HEK293 (cell line): ENCODE data around the gene CYP27B1.

Source experiments
- HOXA7 ChIP-seq: sonication (generic); formaldehyde crosslinking; IDR thresholded peaks from 2 replicates; pipeline ENCODE4 v1.8.1; 2022; ENCODE audit warnings: missing genetic modification reagents, borderline replicate concordance
- HOXD13 ChIP-seq: sonication (generic); formaldehyde crosslinking; IDR thresholded peaks from 2 replicates; pipeline ENCODE4 v1.8.0; 2022; ENCODE audit warnings: missing genetic modification reagents, borderline replicate concordance
- YY2 ChIP-seq: fragments of 450-650 bp; formaldehyde crosslinking; IDR thresholded peaks from 2 replicates; pipeline ENCODE4 v1.5.1; 2016; ENCODE audit warnings: missing biosample characterization, missing genetic modification characterization
- ZBTB20 ChIP-seq: fragments of 450-650 bp; formaldehyde crosslinking; IDR thresholded peaks from 2 replicates; pipeline ENCODE4 v1.5.1; 2016; ENCODE audit warnings: missing biosample characterization, missing genetic modification characterization
- ZFP37 ChIP-seq: fragments of 450-650 bp; formaldehyde crosslinking; IDR thresholded peaks from 2 replicates; pipeline ENCODE4 v1.5.1; 2016; ENCODE audit warnings: missing biosample characterization, missing genetic modification characterization
- ZNF175 ChIP-seq: fragments of 450-650 bp; formaldehyde crosslinking; IDR thresholded peaks from 2 replicates; pipeline ENCODE4 v1.5.1; 2016; ENCODE audit warnings: missing biosample characterization, missing genetic modification characterization
- ZNF211 ChIP-seq: fragments of 450-650 bp; formaldehyde crosslinking; IDR thresholded peaks from 2 replicates; pipeline ENCODE4 v1.5.1; 2016; ENCODE audit warnings: low read depth, missing biosample characterization, missing genetic modification characterization
- ZNF423 ChIP-seq: fragments of 450-650 bp; formaldehyde crosslinking; IDR thresholded peaks from 2 replicates; pipeline ENCODE4 v1.5.1; 2016; ENCODE audit warnings: missing biosample characterization, missing genetic modification characterization
- ZNF426 ChIP-seq: fragments of 450-650 bp; formaldehyde crosslinking; IDR thresholded peaks from 2 replicates; pipeline ENCODE4 v1.5.1; 2017; ENCODE audit warnings: missing biosample characterization, missing genetic modification characterization, mild to moderate bottlenecking, inconsistent platforms, moderate library complexity
- ZNF658 ChIP-seq: fragments of 450-650 bp; formaldehyde crosslinking; IDR thresholded peaks from 2 replicates; pipeline ENCODE4; 2016; ENCODE audit warnings: missing biosample characterization, missing genetic modification characterization
- ZNF792 ChIP-seq: fragments of 450-650 bp; formaldehyde crosslinking; IDR thresholded peaks from 2 replicates; pipeline ENCODE4 v1.5.1; 2016; ENCODE audit warnings: missing biosample characterization, missing genetic modification characterization
- ZNF843 ChIP-seq: fragments of 450-650 bp; formaldehyde crosslinking; IDR thresholded peaks from 2 replicates; pipeline ENCODE4 v1.5.1; 2016; ENCODE audit warnings: missing biosample characterization, missing genetic modification characterization
- TF ChIP-seq, protein P1 (sequence below): fragments of 450-650 bp; formaldehyde crosslinking; IDR thresholded peaks from 2 replicates; pipeline ENCODE4 v1.5.1; 2016; ENCODE audit warnings: missing biosample characterization, missing genetic modification characterization
- TF ChIP-seq, protein P2 (sequence below): fragments of 450-650 bp; formaldehyde crosslinking; IDR thresholded peaks from 2 replicates; pipeline ENCODE4 v1.5.1; 2016; ENCODE audit warnings: missing biosample characterization, missing genetic modification characterization
- TF ChIP-seq, protein P3 (sequence below): fragments of 450-650 bp; formaldehyde crosslinking; conservative IDR thresholded peaks from 2 replicates; pipeline ENCODE4 v1.5.1; 2016; ENCODE audit warnings: low read depth, missing biosample characterization, missing genetic modification characterization
- TF ChIP-seq, protein P4 (sequence below): fragments of 450-650 bp; formaldehyde crosslinking; IDR thresholded peaks from 2 replicates; pipeline ENCODE4 v1.5.1; 2016; ENCODE audit warnings: missing biosample characterization, missing genetic modification characterization
- TF ChIP-seq, protein P5 (sequence below): fragments of 450-650 bp; formaldehyde crosslinking; conservative IDR thresholded peaks from 2 replicates; pipeline ENCODE4 v1.5.1; 2016; ENCODE audit warnings: low read depth, missing biosample characterization, missing genetic modification characterization

CYP27B1 gene

DNA sequence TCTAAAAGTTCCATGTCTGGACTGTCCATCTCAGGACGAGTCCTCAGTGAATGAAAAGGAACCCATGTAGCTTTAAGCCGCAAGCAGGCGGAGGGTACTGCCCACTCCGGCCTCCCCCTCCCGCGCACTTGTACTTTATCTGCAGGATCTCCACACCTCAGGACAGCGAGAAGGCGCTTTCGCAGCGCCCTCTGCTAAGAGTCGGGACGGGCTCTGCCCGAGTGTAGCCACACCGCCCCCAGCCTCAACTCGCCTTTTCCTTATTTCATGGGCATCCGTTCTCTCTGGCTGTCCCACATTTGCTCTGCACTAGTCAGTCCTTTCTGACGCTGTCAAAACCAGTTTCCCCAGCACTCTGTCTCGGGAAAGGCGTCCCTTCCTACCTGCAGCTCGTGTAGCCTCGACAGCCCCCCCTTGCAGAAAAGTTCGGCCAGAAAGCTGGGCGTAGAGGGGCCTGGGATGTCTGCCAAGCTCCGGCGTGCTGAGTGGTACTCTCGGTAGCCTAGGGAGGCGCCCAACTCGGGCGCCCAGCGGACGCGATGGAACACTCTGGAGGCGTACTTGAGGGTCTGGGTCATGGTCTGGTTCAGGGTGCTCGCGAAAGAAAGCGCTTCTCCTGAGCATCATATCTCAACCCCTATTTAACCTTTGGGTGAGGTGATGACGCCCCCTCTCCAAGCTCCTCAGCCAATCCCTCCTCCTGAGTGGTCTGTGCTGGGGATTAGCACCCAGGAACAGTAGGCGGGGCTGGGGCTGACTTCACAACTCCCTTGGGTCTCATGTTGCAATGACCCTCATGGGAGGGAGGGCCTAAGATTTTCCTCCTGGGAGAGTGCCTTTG lies at the start of gene CYP27B1 (continued):
- TF ChIP-seq, protein P1, sequence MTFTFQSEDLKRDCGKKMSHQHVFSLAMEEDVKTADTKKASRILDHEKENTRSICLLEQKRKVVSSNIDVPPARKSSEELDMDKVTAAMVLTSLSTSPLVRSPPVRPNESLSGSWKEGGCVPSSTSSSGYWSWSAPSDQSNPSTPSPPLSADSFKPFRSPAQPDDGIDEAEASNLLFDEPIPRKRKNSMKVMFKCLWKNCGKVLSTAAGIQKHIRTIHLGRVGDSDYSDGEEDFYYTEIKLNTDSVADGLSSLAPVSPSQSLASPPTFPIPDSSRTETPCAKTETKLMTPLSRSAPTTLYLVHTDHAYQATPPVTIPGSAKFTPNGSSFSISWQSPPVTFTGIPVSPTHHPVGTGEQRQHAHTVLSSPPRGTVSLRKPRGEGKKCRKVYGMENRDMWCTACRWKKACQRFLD (tag by site-specific recombination) = no peak
- peak; percentile 33; the same call in 1 of the 2 replicates for TF ChIP-seq ZFP37
- TF ChIP-seq ZBTB20 (tag by site-specific recombination) = peak; percentile 23; the same call in 1 of the 2 replicates
- TF ChIP-seq, protein P2, sequence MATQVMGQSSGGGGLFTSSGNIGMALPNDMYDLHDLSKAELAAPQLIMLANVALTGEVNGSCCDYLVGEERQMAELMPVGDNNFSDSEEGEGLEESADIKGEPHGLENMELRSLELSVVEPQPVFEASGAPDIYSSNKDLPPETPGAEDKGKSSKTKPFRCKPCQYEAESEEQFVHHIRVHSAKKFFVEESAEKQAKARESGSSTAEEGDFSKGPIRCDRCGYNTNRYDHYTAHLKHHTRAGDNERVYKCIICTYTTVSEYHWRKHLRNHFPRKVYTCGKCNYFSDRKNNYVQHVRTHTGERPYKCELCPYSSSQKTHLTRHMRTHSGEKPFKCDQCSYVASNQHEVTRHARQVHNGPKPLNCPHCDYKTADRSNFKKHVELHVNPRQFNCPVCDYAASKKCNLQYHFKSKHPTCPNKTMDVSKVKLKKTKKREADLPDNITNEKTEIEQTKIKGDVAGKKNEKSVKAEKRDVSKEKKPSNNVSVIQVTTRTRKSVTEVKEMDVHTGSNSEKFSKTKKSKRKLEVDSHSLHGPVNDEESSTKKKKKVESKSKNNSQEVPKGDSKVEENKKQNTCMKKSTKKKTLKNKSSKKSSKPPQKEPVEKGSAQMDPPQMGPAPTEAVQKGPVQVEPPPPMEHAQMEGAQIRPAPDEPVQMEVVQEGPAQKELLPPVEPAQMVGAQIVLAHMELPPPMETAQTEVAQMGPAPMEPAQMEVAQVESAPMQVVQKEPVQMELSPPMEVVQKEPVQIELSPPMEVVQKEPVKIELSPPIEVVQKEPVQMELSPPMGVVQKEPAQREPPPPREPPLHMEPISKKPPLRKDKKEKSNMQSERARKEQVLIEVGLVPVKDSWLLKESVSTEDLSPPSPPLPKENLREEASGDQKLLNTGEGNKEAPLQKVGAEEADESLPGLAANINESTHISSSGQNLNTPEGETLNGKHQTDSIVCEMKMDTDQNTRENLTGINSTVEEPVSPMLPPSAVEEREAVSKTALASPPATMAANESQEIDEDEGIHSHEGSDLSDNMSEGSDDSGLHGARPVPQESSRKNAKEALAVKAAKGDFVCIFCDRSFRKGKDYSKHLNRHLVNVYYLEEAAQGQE (tag by site-specific recombination) = no peak
- TF ChIP-seq, protein P3, sequence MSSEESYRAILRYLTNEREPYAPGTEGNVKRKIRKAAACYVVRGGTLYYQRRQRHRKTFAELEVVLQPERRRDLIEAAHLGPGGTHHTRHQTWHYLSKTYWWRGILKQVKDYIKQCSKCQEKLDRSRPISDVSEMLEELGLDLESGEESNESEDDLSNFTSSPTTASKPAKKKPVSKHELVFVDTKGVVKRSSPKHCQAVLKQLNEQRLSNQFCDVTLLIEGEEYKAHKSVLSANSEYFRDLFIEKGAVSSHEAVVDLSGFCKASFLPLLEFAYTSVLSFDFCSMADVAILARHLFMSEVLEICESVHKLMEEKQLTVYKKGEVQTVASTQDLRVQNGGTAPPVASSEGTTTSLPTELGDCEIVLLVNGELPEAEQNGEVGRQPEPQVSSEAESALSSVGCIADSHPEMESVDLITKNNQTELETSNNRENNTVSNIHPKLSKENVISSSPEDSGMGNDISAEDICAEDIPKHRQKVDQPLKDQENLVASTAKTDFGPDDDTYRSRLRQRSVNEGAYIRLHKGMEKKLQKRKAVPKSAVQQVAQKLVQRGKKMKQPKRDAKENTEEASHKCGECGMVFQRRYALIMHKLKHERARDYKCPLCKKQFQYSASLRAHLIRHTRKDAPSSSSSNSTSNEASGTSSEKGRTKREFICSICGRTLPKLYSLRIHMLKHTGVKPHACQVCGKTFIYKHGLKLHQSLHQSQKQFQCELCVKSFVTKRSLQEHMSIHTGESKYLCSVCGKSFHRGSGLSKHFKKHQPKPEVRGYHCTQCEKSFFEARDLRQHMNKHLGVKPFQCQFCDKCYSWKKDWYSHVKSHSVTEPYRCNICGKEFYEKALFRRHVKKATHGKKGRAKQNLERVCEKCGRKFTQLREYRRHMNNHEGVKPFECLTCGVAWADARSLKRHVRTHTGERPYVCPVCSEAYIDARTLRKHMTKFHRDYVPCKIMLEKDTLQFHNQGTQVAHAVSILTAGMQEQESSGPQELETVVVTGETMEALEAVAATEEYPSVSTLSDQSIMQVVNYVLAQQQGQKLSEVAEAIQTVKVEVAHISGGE (tag by site-specific recombination) = no peak
- TF ChIP-seq ZNF792 (tag by site-specific recombination) = no peak
- TF ChIP-seq ZNF843 (tag by site-specific recombination) = no peak
- no peak for TF ChIP-seq ZNF658
- TF ChIP-seq HOXD13 (CRISPR knock-in tag) = no peak
- TF ChIP-seq, protein P4, sequence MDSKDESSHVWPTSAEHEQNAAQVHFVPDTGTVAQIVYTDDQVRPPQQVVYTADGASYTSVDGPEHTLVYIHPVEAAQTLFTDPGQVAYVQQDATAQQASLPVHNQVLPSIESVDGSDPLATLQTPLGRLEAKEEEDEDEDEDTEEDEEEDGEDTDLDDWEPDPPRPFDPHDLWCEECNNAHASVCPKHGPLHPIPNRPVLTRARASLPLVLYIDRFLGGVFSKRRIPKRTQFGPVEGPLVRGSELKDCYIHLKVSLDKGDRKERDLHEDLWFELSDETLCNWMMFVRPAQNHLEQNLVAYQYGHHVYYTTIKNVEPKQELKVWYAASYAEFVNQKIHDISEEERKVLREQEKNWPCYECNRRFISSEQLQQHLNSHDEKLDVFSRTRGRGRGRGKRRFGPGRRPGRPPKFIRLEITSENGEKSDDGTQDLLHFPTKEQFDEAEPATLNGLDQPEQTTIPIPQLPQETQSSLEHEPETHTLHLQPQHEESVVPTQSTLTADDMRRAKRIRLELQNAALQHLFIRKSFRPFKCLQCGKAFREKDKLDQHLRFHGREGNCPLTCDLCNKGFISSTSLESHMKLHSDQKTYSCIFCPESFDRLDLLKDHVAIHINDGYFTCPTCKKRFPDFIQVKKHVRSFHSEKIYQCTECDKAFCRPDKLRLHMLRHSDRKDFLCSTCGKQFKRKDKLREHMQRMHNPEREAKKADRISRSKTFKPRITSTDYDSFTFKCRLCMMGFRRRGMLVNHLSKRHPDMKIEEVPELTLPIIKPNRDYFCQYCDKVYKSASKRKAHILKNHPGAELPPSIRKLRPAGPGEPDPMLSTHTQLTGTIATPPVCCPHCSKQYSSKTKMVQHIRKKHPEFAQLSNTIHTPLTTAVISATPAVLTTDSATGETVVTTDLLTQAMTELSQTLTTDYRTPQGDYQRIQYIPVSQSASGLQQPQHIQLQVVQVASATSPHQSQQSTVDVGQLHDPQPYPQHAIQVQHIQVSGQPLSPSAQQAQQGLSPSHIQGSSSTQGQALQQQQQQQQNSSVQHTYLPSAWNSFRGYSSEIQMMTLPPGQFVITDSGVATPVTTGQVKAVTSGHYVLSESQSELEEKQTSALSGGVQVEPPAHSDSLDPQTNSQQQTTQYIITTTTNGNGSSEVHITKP (tag by site-specific recombination) = peak; percentile 95
- no peak for TF ChIP-seq ZNF175 (tag by site-specific recombination)
- TF ChIP-seq ZNF423 = peak; percentile 78
- no peak for TF ChIP-seq HOXA7 (CRISPR knock-in tag)
- TF ChIP-seq ZNF211 (tag by site-specific recombination) = no peak
- no peak for TF ChIP-seq ZNF426 (tag by site-specific recombination)
- TF ChIP-seq YY2 = no peak
- TF ChIP-seq, protein P5, sequence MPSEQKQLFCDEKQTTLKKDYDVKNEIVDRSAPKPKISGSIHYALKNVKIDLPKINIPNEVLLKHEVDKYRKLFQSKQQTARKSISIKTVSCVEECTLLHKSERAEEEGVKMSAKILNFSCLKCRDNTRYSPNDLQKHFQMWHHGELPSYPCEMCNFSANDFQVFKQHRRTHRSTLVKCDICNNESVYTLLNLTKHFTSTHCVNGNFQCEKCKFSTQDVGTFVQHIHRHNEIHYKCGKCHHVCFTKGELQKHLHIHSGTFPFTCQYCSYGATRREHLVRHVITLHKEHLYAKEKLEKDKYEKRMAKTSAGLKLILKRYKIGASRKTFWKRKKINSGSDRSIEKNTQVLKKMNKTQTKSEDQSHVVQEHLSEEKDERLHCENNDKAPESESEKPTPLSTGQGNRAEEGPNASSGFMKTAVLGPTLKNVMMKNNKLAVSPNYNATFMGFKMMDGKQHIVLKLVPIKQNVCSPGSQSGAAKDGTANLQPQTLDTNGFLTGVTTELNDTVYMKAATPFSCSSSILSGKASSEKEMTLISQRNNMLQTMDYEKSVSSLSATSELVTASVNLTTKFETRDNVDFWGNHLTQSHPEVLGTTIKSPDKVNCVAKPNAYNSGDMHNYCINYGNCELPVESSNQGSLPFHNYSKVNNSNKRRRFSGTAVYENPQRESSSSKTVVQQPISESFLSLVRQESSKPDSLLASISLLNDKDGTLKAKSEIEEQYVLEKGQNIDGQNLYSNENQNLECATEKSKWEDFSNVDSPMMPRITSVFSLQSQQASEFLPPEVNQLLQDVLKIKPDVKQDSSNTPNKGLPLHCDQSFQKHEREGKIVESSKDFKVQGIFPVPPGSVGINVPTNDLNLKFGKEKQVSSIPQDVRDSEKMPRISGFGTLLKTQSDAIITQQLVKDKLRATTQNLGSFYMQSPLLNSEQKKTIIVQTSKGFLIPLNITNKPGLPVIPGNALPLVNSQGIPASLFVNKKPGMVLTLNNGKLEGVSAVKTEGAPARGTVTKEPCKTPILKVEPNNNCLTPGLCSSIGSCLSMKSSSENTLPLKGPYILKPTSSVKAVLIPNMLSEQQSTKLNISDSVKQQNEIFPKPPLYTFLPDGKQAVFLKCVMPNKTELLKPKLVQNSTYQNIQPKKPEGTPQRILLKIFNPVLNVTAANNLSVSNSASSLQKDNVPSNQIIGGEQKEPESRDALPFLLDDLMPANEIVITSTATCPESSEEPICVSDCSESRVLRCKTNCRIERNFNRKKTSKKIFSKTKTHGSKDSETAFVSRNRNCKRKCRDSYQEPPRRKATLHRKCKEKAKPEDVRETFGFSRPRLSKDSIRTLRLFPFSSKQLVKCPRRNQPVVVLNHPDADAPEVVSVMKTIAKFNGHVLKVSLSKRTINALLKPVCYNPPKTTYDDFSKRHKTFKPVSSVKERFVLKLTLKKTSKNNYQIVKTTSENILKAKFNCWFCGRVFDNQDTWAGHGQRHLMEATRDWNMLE (tag by site-specific recombination) = no peak
